Mucosa of gallbladder (tissue), 1 donor: ENCODE measurements around the gene TPCN1. TPM values are rescaled to one million over a fixed set of nuclear protein-coding genes. Genes with fewer than 3 reads are reported as not detected.

Experiments used
- DNase-seq: peaks from one replicate; pipeline ENCODE4 v3.0.0-alpha.2; 2020; ENCODE audit warnings: low spot score
- total RNA-seq: library from RNA; stranded (reverse); gene quantifications from one replicate; pipeline ENCODE4 v1.2.1, GENCODE V29; 2021
- donor health status: DM: no; HTN: no; CAD: no.

The TPCN1 gene
- total RNA-seq, 1 donor from 2014 or later = 97.1 TPM

DNA sequence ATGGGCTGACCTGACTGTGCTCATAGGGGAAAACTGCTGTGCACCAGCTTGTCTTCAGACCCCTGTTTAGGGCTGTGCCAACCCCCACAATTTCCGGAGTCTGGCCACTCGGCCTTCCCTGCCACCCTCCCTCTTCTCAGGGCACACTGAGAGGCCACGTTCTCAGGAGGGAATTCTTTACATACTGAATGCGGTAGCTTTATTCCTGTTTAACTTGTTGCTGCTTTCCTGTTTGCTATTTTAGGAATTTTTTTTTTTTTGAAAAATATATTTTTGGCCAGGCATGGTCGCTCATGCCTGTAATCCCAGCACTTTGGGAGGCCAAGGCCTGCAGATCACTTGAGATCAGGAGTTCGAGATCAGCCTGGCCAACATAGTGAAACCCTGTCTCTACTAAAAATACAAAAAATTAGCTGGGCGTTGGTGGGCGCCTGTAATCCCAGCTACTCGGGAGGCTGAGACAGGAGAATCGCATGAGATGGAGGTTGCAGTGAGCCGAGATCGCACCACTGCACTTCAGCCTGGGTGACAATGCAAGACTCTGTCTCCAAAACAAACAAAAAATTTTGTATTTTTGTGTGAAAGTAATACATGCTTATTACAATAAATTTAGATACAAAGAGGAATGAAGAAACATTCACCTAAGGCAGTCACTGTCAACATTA lies 39.5 kb downstream of the TPCN1 start:
- no peak for DNase-seq

DNA sequence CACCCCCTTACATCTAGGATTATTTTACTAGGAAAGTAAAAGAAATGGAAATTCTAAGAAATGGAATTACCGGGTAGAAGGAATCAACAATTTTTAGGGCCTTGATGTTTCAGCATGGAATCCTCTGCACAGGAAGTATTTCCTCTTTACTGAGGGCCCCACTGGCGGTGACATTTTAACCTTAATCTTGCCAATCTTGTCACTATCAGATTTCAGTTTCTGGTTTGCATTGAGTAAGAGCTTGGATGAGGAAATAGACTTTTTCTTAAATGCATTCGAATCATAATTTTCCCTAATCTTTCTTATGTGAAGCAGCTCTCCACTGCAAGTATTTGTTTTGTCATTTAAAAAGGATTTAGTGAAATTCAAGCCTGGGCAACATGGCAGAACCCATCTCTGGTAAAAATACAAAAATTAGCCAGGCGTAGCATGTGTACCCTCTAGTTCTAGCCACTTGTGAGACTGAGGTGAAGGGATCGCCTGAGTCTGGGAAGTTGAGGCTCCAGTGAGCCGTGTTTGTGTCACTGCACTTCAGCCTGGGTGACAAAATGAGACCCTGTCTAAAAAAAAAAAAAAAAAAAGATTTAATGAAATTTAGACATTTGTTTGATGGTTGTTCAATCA lies 40.7 kb downstream of the TPCN1 start:
- no peak for DNase-seq

DNA sequence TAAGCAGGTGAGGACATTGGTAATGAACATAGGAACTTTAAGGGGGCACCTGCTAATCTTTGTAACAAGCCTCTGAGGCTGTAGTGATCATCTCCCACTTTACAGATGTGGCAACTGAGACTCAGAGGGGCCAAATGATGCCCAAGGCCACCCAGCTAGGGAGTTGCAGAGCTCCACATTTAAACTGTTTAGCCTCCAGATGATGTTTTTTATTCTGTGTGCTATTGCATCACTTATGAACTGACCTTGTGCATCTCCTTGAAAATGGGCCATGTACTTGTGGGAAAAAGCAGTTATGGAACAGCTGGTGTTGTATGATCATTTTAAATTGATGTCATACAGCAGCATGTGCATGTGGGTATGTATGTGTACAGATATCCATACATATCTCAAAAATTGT lies 41.4 kb downstream of the TPCN1 start:
- DNase-seq = no peak

DNA sequence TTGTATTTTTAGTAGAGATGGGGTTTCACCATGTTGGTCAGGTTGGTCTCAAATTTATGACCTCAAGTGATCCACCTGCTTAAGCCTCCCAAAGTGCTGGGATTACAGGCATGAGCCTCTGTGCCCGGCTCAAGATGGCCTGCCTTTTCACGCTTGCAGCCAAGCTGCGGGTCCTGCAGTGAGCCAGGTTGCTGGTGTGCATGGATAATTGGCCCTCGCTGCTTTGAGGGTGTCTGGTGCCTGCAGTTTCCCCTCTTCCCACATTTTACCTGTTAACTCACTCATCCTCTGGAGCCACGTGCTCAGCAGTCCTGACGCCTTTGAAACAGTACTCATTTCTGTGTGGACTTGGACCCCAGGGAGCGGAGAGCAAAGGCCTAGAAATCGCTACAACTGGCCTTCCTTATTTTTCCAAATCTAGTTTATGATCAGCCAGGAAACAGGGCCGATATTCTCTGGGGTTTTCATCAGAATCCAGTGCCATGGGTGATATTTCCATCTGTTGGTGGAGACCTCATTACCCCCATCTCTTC lies 42.2 kb downstream of the TPCN1 start:
- DNase-seq = no peak

DNA sequence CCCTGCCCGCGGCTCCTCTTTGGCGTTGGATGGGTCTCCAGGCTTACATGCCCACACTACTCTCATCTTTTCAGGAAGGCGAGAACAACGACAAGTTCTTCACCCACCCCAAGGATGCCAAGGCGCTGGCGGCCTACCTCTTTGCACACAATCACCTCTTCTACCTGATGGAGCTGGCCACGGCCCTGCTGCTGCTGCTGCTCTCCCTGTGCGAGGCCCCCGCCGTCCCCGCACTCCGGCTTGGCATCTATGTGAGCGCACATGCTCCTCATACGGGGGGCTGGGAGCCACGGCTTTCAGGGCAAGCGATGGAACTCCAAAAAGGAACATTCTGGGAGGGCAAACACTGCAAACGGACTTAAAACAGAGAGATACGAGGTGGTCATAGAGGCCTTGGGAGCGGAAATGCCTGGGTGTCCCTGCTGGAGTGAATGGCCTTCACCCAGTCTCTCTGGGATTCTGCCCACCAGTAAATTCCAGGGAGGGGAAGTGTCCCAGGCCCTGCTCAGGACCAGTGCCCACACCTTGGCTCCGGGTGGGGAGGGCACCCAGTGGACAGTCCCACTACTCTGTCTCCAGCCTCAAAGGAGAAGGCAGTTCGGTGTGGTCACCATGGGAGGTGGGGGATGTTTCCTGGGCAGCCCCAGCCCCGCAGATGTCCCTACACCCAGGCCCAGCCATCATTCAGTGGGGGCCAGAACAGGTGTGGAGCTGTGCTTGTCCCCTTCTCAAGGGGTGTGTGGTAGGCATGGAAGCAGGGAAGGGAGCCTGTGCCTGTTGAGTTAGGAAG lies 45.0 kb downstream of the TPCN1 start:
- no peak for DNase-seq

DNA sequence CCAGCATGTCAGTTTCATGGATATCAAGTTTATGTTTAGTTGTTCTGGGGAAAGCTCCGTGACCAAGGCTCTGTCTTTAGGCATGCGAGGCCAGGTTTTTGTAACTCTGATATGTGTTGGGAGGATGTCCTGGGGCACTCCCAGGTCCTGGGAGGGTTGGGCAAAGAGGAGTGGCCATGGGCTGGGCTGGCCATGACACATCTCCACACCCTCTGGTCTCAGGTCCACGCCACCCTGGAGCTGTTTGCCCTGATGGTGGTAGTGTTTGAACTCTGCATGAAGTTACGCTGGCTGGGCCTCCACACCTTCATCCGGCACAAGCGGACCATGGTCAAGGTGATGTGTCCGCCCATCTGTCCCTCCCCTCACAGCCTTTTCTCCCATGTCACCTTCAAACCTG lies 46.4 kb downstream of the TPCN1 start:
- no peak for DNase-seq

DNA sequence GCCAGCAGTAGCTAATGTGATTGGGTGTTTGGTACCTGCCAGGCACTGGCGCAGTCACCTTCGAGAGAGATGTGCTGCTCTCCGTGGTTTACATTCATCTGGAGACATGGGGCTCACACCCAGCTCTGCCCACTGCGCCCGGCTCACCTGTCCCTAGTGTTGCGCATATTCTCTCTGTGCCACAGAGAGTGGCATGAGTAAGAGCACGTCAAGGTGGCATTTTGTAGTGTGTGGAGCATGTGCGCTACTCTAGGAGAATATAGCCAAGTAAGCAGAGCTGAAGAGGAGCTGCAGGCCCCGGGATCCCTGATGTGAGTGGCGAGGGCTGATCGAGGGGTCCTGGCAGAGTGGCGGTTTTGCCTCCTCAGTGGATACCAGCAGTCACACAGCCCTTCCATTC lies 46.9 kb downstream of the TPCN1 start:
- no peak for DNase-seq

DNA sequence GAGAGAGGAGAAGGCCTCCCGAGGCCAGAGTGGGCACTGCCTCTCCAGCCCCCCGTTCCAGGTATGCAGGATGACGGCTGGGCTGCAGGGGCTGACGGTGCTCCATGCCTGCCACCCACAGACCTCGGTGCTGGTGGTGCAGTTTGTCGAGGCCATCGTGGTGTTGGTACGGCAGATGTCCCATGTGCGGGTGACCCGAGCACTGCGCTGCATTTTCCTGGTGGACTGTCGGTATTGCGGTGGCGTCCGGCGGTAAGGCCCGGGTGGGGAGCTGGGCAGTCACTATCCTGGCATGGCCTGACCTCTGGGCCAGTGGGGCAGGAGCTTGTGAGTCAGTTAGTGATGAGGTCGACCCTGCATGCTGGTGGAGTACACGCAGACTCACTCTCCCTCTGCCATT lies 47.4 kb downstream of the TPCN1 start:
- no peak for DNase-seq

DNA sequence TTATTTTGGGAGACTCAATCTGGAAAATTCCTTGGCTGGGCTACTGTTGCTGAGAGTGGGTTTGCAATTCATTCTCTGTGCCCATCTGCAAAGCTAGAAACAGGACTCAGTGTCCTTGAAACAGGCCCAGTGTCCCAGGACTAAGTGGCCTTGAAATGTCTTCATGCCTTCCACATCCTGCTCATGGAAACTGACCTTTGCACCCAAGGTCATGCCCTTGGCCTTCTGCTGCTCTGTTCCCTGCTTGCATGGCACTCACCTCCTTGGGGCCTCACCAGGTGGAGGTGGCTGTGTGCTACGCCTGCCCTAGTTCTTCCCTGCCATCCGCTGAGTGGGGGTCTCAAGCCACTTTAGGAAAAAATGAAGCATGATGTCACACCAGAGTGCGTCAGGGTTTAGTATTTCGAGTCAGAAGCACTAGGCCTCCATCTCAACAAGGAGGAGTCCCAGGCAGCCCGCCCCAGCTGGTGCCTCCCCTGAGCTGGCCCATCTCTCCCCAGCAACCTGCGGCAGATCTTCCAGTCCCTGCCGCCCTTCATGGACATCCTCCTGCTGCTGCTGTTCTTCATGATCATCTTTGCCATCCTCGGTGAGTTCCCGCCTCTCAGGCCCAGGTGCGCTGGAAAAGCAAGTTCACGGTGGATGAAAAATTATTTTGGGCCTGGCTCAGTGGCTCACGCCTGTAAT lies 48.1 kb downstream of the TPCN1 start:
- no peak for DNase-seq

DNA sequence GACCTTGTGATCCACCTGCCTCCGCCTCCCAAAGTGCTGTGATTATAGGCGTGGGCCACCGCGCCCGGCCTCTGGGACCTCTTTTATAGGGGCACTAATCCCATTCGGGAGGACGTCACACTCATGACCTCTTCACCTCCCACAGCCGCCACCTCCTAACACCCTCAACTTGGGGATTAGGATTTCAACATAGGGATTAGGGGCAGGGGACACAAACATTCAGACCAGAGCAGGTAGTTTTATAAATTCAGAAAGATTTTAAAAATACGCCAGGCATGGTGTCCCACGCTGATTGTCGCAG lies 49.4 kb downstream of the TPCN1 start:
- DNase-seq = no peak

DNA sequence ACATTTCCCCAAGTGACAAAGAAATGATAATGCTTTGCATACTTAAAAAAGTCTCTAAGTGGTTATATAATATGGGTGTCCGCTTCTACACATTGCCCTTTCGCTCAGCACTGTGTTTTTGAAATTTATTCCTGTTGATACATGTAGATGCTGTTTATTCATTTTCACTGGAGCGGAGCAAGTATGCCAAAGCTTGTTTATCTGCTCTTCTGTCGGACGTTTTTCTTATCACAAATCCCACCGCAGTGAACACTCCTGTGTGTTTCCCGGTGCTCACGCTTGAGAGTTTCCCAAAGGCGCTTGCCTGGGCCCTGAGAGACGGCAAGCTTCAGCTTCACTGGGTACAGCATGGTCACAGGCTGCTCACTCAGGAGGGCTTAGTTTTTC lies 50.2 kb downstream of the TPCN1 start:
- no peak for DNase-seq

DNA sequence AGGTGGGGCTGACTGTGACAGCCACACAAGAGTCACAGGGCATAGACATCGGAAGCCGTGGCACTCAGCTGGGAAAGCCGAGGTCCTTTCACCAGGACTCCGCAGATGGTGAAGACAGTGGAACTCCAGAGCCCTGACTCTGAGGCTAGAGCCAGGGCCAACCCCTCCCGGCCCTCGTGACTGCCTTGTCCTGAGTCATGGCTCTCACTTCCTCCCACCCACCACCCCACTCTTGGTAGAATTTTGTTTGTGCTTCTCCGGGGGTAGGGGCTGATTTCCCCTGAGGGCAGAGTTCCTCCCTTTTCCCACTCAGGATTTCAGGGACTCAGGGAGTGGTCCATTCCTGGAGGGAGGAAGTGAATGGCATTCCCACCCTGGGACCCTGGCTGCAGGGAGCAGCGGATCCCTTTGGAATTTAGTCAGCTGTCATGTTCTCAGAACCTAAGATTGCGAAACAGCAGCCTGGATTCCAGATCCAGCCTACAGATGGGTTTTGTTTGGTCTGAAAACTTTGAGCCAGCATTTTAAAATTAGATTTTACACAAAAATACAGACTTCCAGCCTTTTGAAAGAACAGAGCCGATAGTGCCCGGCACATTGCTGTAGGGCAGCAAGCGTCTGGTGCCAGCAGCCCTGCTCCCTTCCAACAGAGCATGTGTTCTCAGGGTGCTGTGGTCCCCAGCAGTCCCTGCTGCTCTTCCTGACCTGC lies 50.7 kb downstream of the TPCN1 start:
- peak; percentile 71 for DNase-seq

DNA sequence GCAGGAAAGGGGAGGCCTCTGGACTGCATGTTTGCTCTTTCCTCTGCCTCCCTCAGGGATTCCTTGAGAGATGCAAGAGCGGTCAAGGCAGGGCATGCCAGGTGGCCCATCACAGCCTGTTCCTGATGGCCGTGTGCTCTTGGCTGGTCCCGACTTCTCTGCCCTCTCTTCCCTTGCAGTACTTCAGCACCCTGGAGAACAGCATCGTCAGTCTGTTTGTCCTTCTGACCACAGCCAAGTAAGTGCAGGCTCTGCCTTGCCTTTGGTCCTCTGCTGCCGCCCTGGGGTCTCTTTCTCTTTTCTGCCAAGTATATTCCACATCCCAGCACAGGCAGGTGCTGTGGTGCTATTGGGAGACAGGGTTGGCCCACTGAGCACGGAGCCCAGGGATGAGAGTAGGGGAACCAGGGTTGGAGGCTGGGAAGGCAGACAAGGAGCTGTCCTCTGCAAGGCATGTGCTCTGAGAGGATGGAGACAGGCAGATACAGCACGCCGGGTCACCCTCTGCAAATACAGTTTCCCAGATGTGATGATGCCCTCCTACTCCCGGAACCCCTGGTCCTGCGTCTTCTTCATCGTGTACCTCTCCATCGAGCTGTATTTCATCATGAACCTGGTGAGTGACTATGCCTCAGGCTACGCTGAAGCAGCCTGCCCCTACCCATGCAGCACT lies 51.9 kb downstream of the TPCN1 start:
- no peak for DNase-seq

DNA sequence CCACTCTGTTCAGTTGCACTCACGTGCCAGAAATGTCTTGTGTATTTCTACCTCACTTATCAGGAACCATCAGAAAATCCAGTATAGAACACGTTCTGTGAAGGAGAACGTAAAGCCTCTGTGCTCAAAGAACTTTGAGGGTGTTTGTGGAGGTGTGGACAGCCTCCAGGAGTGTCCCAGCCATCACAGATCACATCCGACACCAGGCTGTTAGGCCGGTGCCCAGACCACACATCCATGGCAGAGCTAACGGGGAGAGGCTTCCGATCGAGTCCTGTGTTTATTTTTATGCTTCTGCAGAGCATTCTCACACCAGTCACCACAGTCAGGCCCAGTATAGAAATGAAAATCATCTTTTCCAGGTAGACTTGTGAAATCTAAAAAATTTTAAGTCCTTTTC lies 53.6 kb downstream of the TPCN1 start:
- DNase-seq = no peak

DNA sequence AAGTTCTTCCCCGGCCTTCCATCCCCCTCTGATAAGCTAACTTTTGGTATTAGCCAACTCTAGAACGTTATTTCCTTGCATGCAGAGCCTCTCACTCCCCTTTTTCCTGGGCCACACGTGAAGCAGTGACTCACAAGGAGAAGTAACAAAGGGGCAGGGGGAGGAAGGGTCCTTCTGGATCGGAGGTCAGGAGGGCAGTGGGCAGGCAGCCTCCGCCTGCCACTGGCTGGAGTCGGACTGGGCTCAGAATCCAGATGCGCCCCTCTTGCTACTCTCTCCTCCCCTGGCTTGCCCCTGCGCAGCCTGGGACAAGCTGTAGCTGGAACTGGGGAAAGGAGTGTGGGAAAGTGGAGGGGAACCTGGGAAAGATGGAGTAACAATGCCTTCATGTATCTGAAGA lies 55.0 kb downstream of the TPCN1 start:
- DNase-seq = no peak

DNA sequence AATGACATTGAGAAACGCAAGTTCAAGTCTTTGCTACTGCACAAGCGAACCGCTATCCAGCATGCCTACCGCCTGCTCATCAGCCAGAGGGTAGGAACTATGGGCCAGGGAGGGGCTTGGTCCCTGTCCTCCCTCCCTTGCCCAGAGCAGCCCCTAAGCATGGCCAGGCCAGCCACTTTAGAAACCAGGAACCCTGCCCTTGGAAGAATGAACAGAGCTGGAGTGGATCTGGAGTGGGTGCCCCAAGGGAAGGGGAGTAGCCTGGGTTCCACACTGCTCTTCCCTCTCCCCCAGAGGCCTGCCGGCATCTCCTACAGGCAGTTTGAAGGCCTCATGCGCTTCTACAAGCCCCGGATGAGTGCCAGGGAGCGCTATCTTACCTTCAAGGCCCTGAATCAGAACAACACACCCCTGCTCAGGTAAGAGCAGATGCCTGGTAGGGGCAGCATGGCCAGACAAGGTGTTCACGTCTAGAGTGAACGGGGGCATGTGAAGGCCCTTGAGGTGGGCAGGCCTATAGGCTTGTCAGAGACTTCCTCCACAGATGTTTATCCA lies 55.8 kb downstream of the TPCN1 start:
- DNase-seq = no peak

DNA sequence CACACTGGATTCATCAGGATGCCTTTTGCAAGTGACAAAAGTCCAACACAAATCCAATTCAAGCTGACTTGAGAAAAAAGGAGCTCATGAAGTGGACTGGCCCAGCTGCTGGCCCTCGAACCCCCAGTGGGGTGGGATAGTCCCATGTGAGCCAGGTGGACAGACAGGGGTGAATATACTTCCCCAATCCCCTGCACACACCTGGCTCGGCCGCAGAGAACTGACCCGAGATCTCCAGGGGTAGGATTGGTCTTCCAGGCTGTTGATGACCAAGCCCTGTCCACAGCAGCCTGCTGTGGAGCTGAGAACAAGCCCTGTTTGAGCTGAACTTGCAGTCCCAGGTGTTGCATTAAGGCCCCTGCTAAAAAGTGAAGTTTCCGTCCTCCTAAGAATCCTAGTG lies 56.2 kb downstream of the TPCN1 start:
- DNase-seq = no peak

DNA sequence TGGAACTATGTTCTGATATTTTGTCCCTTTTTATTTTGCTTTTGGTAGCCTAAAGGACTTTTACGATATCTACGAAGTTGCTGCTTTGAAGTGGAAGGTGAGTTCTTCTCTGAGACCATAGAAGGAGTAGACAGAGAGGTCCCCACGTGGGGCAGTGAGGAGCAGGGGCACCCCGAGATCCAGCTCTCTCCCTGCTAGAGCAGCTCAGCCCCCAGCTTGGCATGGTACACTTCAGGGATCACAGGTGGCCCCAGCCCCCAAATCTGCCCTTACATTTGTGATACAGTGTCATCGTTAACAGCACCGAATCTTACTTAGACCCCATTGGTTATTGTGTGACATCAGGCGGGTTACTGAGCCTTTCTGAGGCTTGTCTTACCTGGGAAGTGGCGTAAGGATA lies 56.9 kb downstream of the TPCN1 start:
- DNase-seq = no peak

DNA sequence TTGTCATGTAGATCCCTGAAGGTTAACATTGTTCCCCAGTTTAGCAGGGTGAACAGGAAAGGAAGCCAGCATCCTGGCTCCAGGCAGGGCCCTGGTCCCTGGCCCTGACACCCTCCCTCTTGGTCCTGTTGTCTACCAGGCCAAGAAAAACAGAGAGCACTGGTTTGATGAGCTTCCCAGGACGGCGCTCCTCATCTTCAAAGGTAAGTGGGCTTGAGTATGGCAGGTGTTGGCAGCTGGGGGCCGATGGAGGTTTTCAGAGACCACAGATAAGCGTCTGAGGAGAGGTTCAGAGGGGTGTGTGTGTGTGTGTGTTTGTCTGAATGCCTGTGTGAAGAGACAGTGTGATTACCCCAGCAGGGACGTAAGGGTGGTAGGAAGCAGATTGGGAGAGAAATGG lies 57.4 kb downstream of the TPCN1 start:
- DNase-seq = no peak

DNA sequence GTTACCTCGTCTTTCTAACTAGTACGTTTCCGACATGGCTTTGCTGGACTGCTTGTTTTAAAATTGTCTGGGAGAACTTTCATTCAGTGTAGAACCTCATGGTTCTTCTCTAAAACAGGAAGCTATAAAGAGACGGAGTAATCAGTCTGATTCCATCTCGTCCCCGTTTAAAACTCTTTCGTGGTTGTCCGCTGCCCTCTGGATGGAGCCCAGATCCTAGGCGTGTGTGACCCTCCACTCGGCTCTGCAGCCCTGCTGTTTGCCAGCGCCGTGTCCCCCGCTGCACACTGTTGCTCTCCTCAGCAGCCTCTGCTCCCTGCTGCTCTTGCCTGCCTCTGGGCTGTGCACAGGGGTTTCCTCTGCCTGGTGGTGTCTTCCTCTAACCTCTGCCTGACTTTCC lies 63.5 kb downstream of the TPCN1 start:
- no peak for DNase-seq
